Spleen (tissue), 11 donors: ENCODE measurements around the gene MARCHF10. TPM values are rescaled to one million over a fixed set of nuclear protein-coding genes. Genes with fewer than 3 reads are reported as not detected.
"Not testable (repeated sequence)": the region's sequence is repeated elsewhere in the genome, so short reads cannot be mapped to it uniquely, and the experiment has no call there.

Experiments used
- DNase-seq: peaks from one replicate; pipeline ENCODE4 v3.0.0-alpha.2; 2020
- H3K27ac ChIP-seq, 8 donors: fragments of 200-600 bp; sonication (generic) in 7 of 8; 1 replicate in 4 of 8; 2 replicates in 4 of 8; pipeline versions ENCODE4 v1.5.0 to v1.8.0; 2016 to 2021; ENCODE audit warnings: inconsistent platforms in 4 of 8, mild to moderate bottlenecking in 4 of 8, moderate library complexity in 1 of 8
- H3K27me3 ChIP-seq, 7 donors: fragments of 200-600 bp; sonication (generic) in 6 of 7; replicated peaks in 1 of 7; 1 replicate in 4 of 7; 2 replicates in 3 of 7; pipeline versions ENCODE4 v1.5.0 to v1.8.0; 2016 to 2021; ENCODE audit warnings: inconsistent platforms in 3 of 7, mild to moderate bottlenecking in 1 of 7
- H3K36me3 ChIP-seq, 6 donors: fragments of 200-600 bp; sonication (generic) in 5 of 6; 1 replicate in 4 of 6; 2 replicates in 2 of 6; pipeline versions ENCODE4 v1.5.0 to v1.8.0; 2016 to 2021; ENCODE audit warnings: inconsistent platforms in 2 of 6
- H3K4me1 ChIP-seq, 6 donors: fragments of 200-600 bp; sonication (generic) in 5 of 6; 1 replicate in 3 of 6; 2 replicates in 3 of 6; pipeline versions ENCODE4 v1.5.0 to v1.8.0; 2016 to 2021; ENCODE audit warnings: inconsistent platforms in 3 of 6
- H3K4me3 ChIP-seq, 8 donors: fragments of 200-600 bp; sonication (generic) in 7 of 8; 1 replicate in 4 of 8; 2 replicates in 4 of 8; pipeline versions ENCODE4 v1.5.0 to v1.8.0; 2016 to 2021; ENCODE audit warnings: inconsistent platforms in 4 of 8, mild to moderate bottlenecking in 4 of 8, moderate library complexity in 2 of 8
- H3K9me3 ChIP-seq, 8 donors: fragments of 200-600 bp; sonication (generic) in 7 of 8; 1 replicate in 4 of 8; 2 replicates in 4 of 8; pipeline versions ENCODE4 v1.5.0 to v1.8.0; 2016 to 2021; ENCODE audit warnings: inconsistent platforms in 4 of 8
- CTCF ChIP-seq, 11 experiments: fragments of 200-600 bp in 7 of 11; fragments of 450-650 bp in 4 of 11; sonication (generic) in 4 of 11; IDR thresholded peaks in 8 of 11; conservative IDR thresholded peaks in 3 of 11; 1 replicate in 7 of 11; 2 replicates in 4 of 11; pipeline versions ENCODE4 v1.4.0 to v1.8.0; 2016 to 2021; ENCODE audit warnings: antibody characterized with exemption in 11 of 11, inconsistent platforms in 4 of 11, mild to moderate bottlenecking in 1 of 11
- POLR2A ChIP-seq, 3 donors: fragments of 450-650 bp; IDR thresholded peaks; one replicate each; pipeline ENCODE4 v1.5.1; 2017; ENCODE audit warnings: antibody characterized with exemption in 3 of 3, mild to moderate bottlenecking in 1 of 3
- POLR2AphosphoS5 ChIP-seq, 3 donors: sonication (generic); formaldehyde crosslinking; IDR thresholded peaks; one replicate each; pipeline ENCODE4 v1.5.1; 2017; ENCODE audit warnings: antibody characterized with exemption in 3 of 3
- WGBS, 5 donors: extraction: QIAGEN DNeasy Blood & Tissue Kit in 3 of 5; methylation state at CpG; one replicate each; pipeline versions ENCODE4 v1.1.5 to v1.1.7; 2013 to 2018; 5-methylcytosine and 5-hydroxymethylcytosine counted together
- intact Hi-C: fragments of 100-400 bp; cut with DNase I; formaldehyde crosslinking; loops from one replicate; pipeline ENCODE4 v1.15.0; 2023; ENCODE audit warnings: low total_unique reads
- polyA plus RNA-seq, 3 donors: library from polyadenylated mRNA; stranded (reverse); fragments of 200-250 nt; gene quantifications; one replicate each; pipeline ENCODE4 v1.2.1, GENCODE V29; 2013
- total RNA-seq, 7 donors: library from RNA; depleted of rRNA in 3 of 7; stranded (reverse); fragments of >200 nt in 3 of 7; fragmentation: NEBNext Ultra II Directional in 4 of 7; extraction: Animal tissue kit (Norgen Biotek cat#: 25700) in 4 of 7; gene quantifications; one replicate each; pipeline versions ENCODE4 v1.1.0 to v1.2.1, GENCODE V29; 2016 to 2021
- donor health status: healthy with polysubstance abuse.
- donor health status: DM: no; HTN: no; CAD: no; lungs with moderate emphysema.
- donor health status: DM: no; HTN: no; CAD: no.
- donor health status: Bipolar disorder and iron deficiency.
- donor health status: healthy.
- donor health status: DM: no; HTN: no; CAD: no.
- donor health status: DM: yes; HTN: yes; CAD: no.

Gene MARCHF10
- total and polyA plus RNA-seq, 10 donors: 0.15 to 0.32 (median 0.26) TPM; not detected in 7

- WGBS, 5 donors: 83 to 97% (median 87%) methylated on average over 6 to 10 of the region's 10 CpGs
- Histone ChIP-seq H3K27me3 (peaks cover 0 to 42% (median 0%) of the 10 kb centered on the region in 7 donors), H3K36me3 (peaks cover 0 to 9% (median 0%) of the 10 kb centered on the region in 6 donors), H3K4me3 (no peak overlapping the region), H3K9me3 (no peaks in the 10 kb centered on the region), H3K27ac (peak overlapping the region in 1 of 8 donors; percentile 38), H3K4me1 (peaks cover 0 to 36% (median 12%) of the 10 kb centered on the region in 6 donors)
- no peak for TF ChIP-seq CTCF (IDR thresholded peaks at IDR 0.05 in 8 of 11, conservative IDR thresholded peaks at IDR 0.05 in 3 of 11)
- TF ChIP-seq POLR2AphosphoS5 (IDR thresholded peaks at IDR 0.05): no peak
- no peak for TF ChIP-seq POLR2A (IDR thresholded peaks at IDR 0.05)
- intact Hi-C loops: no loop called here
- no peak for DNase-seq
Observed at GRCh38 chr17:62696256-62696655, 111.9 kb downstream of the MARCHF10 start.

- Histone ChIP-seq H3K4me1 (peaks cover 0 to 36% (median 12%) of the 10 kb centered on the region in 6 donors), H3K27me3 (peaks cover 0 to 37% (median 0%) of the 10 kb centered on the region in 7 donors), H3K4me3 (peak overlapping the region in 1 of 8 donors; percentile 7), H3K27ac (peak overlapping the region in 2 of 8 donors; percentile 33), H3K36me3 (peaks cover 0 to 19% (median 0%) of the 10 kb centered on the region in 6 donors)
- WGBS, 5 donors: 71 to 93% (median 77%) methylated on average over 4 to 5 of the region's 5 CpGs
- H3K9me3 ChIP-seq, intact Hi-C loops, DNase-seq: not testable (repeated sequence)
Observed at GRCh38 chr17:62695093-62695738, 112.9 kb downstream of the MARCHF10 start.

- intact Hi-C loops: no loop called here
- peaks cover 0 to 36% (median 12%) of the 10 kb centered on the region in 6 donors for H3K4me1 ChIP-seq
- WGBS, 5 donors: 79 to 81% (median 80%) methylated on average over 16 to 19 of the region's 19 CpGs
- H3K27me3 ChIP-seq: peaks cover 0 to 27% (median 0%) of the 10 kb centered on the region in 7 donors
- H3K27ac ChIP-seq: peak overlapping the region in 1 of 8 donors; percentile 33
- TF ChIP-seq POLR2A (IDR thresholded peaks at IDR 0.05) (no peak), CTCF (IDR thresholded peaks at IDR 0.05 in 8 of 11, conservative IDR thresholded peaks at IDR 0.05 in 3 of 11) (no peak), POLR2AphosphoS5 (IDR thresholded peaks at IDR 0.05) (no peak)
- DNase-seq: no peak
- H3K4me3 ChIP-seq: no peak overlapping the region
- no peaks in the 10 kb centered on the region for H3K9me3 ChIP-seq
- H3K36me3 ChIP-seq: peaks cover 0 to 33% (median 0%) of the 10 kb centered on the region in 6 donors
Observed at GRCh38 chr17:62693616-62694409, 114.3 kb downstream of the MARCHF10 start.

- no peak for DNase-seq
- H3K4me3 ChIP-seq: no peak overlapping the region
- H3K9me3 ChIP-seq: no peaks in the 10 kb centered on the region
- peaks cover 0 to 40% (median 0%) of the 10 kb centered on the region in 6 donors for H3K36me3 ChIP-seq
- TF ChIP-seq POLR2A (IDR thresholded peaks at IDR 0.05): no peak
- TF ChIP-seq CTCF (IDR thresholded peaks at IDR 0.05 in 8 of 11, conservative IDR thresholded peaks at IDR 0.05 in 3 of 11): peak in 4 of 11 experiments; percentile 20 to 25 (median 22)
- TF ChIP-seq POLR2AphosphoS5 (IDR thresholded peaks at IDR 0.05): no peak
- WGBS, 5 donors: 80 to 88% (median 85%) methylated on average over 13 to 14 of the region's 14 CpGs
- intact Hi-C loops: no loop called here
- H3K27me3 ChIP-seq: peaks cover 0 to 20% (median 0%) of the 10 kb centered on the region in 7 donors
- peaks cover 0 to 36% (median 12%) of the 10 kb centered on the region in 6 donors for H3K4me1 ChIP-seq
- H3K27ac ChIP-seq: no peak overlapping the region
Observed at GRCh38 chr17:62692721-62693431, 115.2 kb downstream of the MARCHF10 start.
